ENCODE data around the gene DDX23. TPM values are rescaled to one million over a fixed set of nuclear protein-coding genes. Genes with fewer than 3 reads are reported as not detected.
A peak's percentile ranks its signal among the peaks of the same experiment; 100 is the strongest.

The DDX23 gene
- total RNA-seq, 1 experiment from 2014 or later = 106 TPM

GRCh38 chr12:48822711-48823110 lies 29.3 kb downstream of the DDX23 start:
- no peaks in the 10 kb centered on the region for H3K36me3 ChIP-seq (replicated peaks; ENCODE audit: control insufficient read depth, insufficient read depth, low read length)
- DNase-seq = no peak
- peaks cover 29% of the 10 kb centered on the region for H3K27me3 ChIP-seq (ENCODE audit: control insufficient read depth, insufficient read depth, low read length)
- H3K4me3 ChIP-seq (ENCODE audit: insufficient read depth, low read depth, low read length) = no peak overlapping the region

- no peak for DNase-seq
- H3K27me3 ChIP-seq (ENCODE audit: control insufficient read depth, insufficient read depth, low read length) = peaks cover 34% of the 10 kb centered on the region
- H3K4me3 ChIP-seq (ENCODE audit: insufficient read depth, low read depth, low read length) = no peak overlapping the region
- no peaks in the 10 kb centered on the region for H3K36me3 ChIP-seq (replicated peaks; ENCODE audit: control insufficient read depth, insufficient read depth, low read length)
These were observed 29.8 kb downstream of the DDX23 start for GRCh38 chr12:48822139-48822538.

- no peak for DNase-seq
- Histone ChIP-seq H3K4me3 (ENCODE audit: insufficient read depth, low read depth, low read length) (no peak overlapping the region), H3K36me3 (replicated peaks; ENCODE audit: control insufficient read depth, insufficient read depth, low read length) (no peaks in the 10 kb centered on the region), H3K27me3 (ENCODE audit: control insufficient read depth, insufficient read depth, low read length) (peaks cover 51% of the 10 kb centered on the region)
These were observed 31.8 kb downstream of the DDX23 start for GRCh38 chr12:48819986-48820725.

GRCh38 chr12:48818831-48819590 lies 33.0 kb downstream of the DDX23 start:
- DNase-seq = no peak
- Histone ChIP-seq H3K4me3 (ENCODE audit: insufficient read depth, low read depth, low read length) (peak overlapping the region; percentile 63), H3K36me3 (replicated peaks; ENCODE audit: control insufficient read depth, insufficient read depth, low read length) (no peaks in the 10 kb centered on the region), H3K27me3 (ENCODE audit: control insufficient read depth, insufficient read depth, low read length) (peaks cover 58% of the 10 kb centered on the region)

- peak; percentile 95 for DNase-seq
- H3K36me3 ChIP-seq (replicated peaks; ENCODE audit: control insufficient read depth, insufficient read depth, low read length) = no peaks in the 10 kb centered on the region
- peaks cover 58% of the 10 kb centered on the region for H3K27me3 ChIP-seq (ENCODE audit: control insufficient read depth, insufficient read depth, low read length)
- peak within 1 kb of the TSS; percentile 63 for H3K4me3 ChIP-seq (ENCODE audit: insufficient read depth, low read depth, low read length)
These were observed 33.8 kb downstream of the DDX23 start, which contains the start of gene CACNB3 for GRCh38 chr12:48817873-48818830. CACNB3 (plus strand) TSS chr12:48818496; CDS start chr12:48818930, 434 bp downstream.

- H3K27me3 ChIP-seq (ENCODE audit: control insufficient read depth, insufficient read depth, low read length) = peaks cover 66% of the 10 kb centered on the region
- DNase-seq = no peak
- H3K4me3 ChIP-seq (ENCODE audit: insufficient read depth, low read depth, low read length) = no peak overlapping the region
- no peaks in the 10 kb centered on the region for H3K36me3 ChIP-seq (replicated peaks; ENCODE audit: control insufficient read depth, insufficient read depth, low read length)
These were observed 35.7 kb downstream of the DDX23 start for GRCh38 chr12:48816143-48816854.

- Histone ChIP-seq H3K27me3 (ENCODE audit: control insufficient read depth, insufficient read depth, low read length) (peaks cover 66% of the 10 kb centered on the region), H3K36me3 (replicated peaks; ENCODE audit: control insufficient read depth, insufficient read depth, low read length) (no peaks in the 10 kb centered on the region), H3K4me3 (ENCODE audit: insufficient read depth, low read depth, low read length) (peak overlapping the region; percentile 80)
- peak; percentile 91 for DNase-seq
These were observed 36.5 kb downstream of the DDX23 start for GRCh38 chr12:48815126-48816110.

GRCh38 chr12:48814262-48815125 lies 37.5 kb downstream of the DDX23 start:
- Histone ChIP-seq H3K27me3 (ENCODE audit: control insufficient read depth, insufficient read depth, low read length) (peaks cover 57% of the 10 kb centered on the region), H3K36me3 (replicated peaks; ENCODE audit: control insufficient read depth, insufficient read depth, low read length) (no peaks in the 10 kb centered on the region), H3K4me3 (ENCODE audit: insufficient read depth, low read depth, low read length) (peak overlapping the region; percentile 80)
- peak; percentile 95 for DNase-seq

- peak overlapping the region; percentile 80 for H3K4me3 ChIP-seq (ENCODE audit: insufficient read depth, low read depth, low read length)
- peak; percentile 87 for DNase-seq
- no peaks in the 10 kb centered on the region for H3K36me3 ChIP-seq (replicated peaks; ENCODE audit: control insufficient read depth, insufficient read depth, low read length)
- peaks cover 49% of the 10 kb centered on the region for H3K27me3 ChIP-seq (ENCODE audit: control insufficient read depth, insufficient read depth, low read length)
These were observed 38.3 kb downstream of the DDX23 start for GRCh38 chr12:48813465-48814261.

GRCh38 chr12:48812389-48812788 lies 39.6 kb downstream of the DDX23 start:
- Histone ChIP-seq H3K27me3 (ENCODE audit: control insufficient read depth, insufficient read depth, low read length) (peaks cover 40% of the 10 kb centered on the region), H3K36me3 (replicated peaks; ENCODE audit: control insufficient read depth, insufficient read depth, low read length) (no peaks in the 10 kb centered on the region), H3K4me3 (ENCODE audit: insufficient read depth, low read depth, low read length) (no peak overlapping the region)
- no peak for DNase-seq

GRCh38 chr12:48811437-48812090 lies 40.4 kb downstream of the DDX23 start:
- Histone ChIP-seq H3K4me3 (ENCODE audit: insufficient read depth, low read depth, low read length) (no peak overlapping the region), H3K27me3 (ENCODE audit: control insufficient read depth, insufficient read depth, low read length) (peaks cover 32% of the 10 kb centered on the region), H3K36me3 (replicated peaks; ENCODE audit: control insufficient read depth, insufficient read depth, low read length) (no peaks in the 10 kb centered on the region)
- DNase-seq = no peak

All from H7 (cell line).